GM12892 (cell line): ENCODE measurements around the gene IFNL3.

ENCODE experiments used
- DNase-seq: peaks from one replicate; pipeline ENCODE4 v3.0.0; 2011; ENCODE audit not compliant: insufficient read length
- FAIRE-seq: peaks from 2 replicates; lab custom pipeline; 2011; peaks lifted over from hg19 to GRCh38; lab: Jason Lieb, UNC
- POLR2A ChIP-seq: IDR thresholded peaks from 2 replicates; pipeline ENCODE4 v1.6.1; 2011; ENCODE audit warnings: low read depth, low read length, control low read depth
- POLR2AphosphoS5 ChIP-seq: IDR thresholded peaks from 2 replicates; pipeline ENCODE4 v1.6.1; 2011; ENCODE audit warnings: low read depth, low read length, control low read depth
- TAF1 ChIP-seq: IDR thresholded peaks from 2 replicates; pipeline ENCODE4 v1.6.1; 2011; ENCODE audit warnings: low read depth, mild to moderate bottlenecking, control low read depth, low read length, borderline replicate concordance

The IFNL3 gene

GRCh38 chr19:39265321-39265916, 20.6 kb upstream of the IFNL3 start:
- TF ChIP-seq POLR2A (no peak), TAF1 (no peak), POLR2AphosphoS5 (no peak)
- no peak for FAIRE-seq
- DNase-seq: no peak

- TF ChIP-seq TAF1: no peak
- no peak for TF ChIP-seq POLR2A
- no peak for TF ChIP-seq POLR2AphosphoS5
- DNase-seq (no peak), FAIRE-seq (no peak)
These were observed 19.8 kb upstream of the IFNL3 start for GRCh38 chr19:39264306-39265290.

- no peak for DNase-seq
- no peak for FAIRE-seq
- no peak for TF ChIP-seq TAF1
- no peak for TF ChIP-seq POLR2AphosphoS5
- no peak for TF ChIP-seq POLR2A
These were observed 19.1 kb upstream of the IFNL3 start for GRCh38 chr19:39263912-39264305.

GRCh38 chr19:39262496-39262895, 17.7 kb upstream of the IFNL3 start:
- TF ChIP-seq TAF1 (no peak), POLR2A (no peak), POLR2AphosphoS5 (no peak)
- no peak for FAIRE-seq
- no peak for DNase-seq

- TF ChIP-seq POLR2AphosphoS5: no peak
- TF ChIP-seq TAF1: no peak
- no peak for TF ChIP-seq POLR2A
- DNase-seq (no peak), FAIRE-seq (no peak)
These were observed 16.9 kb upstream of the IFNL3 start for GRCh38 chr19:39261704-39262103.

- DNase-seq: no peak
- no peak for FAIRE-seq
- no peak for TF ChIP-seq TAF1
- TF ChIP-seq POLR2AphosphoS5: no peak
- TF ChIP-seq POLR2A: no peak
These were observed 12.4 kb upstream of the IFNL3 start for GRCh38 chr19:39257227-39257626.

GRCh38 chr19:39254531-39255345, 9.9 kb upstream of the IFNL3 start:
- FAIRE-seq (no peak), DNase-seq (no peak)
- no peak for TF ChIP-seq TAF1
- TF ChIP-seq POLR2AphosphoS5: no peak
- no peak for TF ChIP-seq POLR2A

- TF ChIP-seq POLR2A (no peak), TAF1 (no peak), POLR2AphosphoS5 (no peak)
- FAIRE-seq (no peak), DNase-seq (no peak)
These were observed 8.8 kb upstream of the IFNL3 start for GRCh38 chr19:39253374-39254149.

- DNase-seq: no peak
These were observed 7.7 kb upstream of the IFNL3 start for GRCh38 chr19:39252458-39252857.

GRCh38 chr19:39251846-39252245, 7.0 kb upstream of the IFNL3 start:
- FAIRE-seq (no peak), DNase-seq (no peak)
- TF ChIP-seq TAF1 (no peak), POLR2AphosphoS5 (no peak), POLR2A (no peak)

More at GRCh38 chr19:39252458-39252857, 7.7 kb upstream of the IFNL3 start:
- no peak for FAIRE-seq
- no peak for TF ChIP-seq TAF1
- TF ChIP-seq POLR2A: no peak
- TF ChIP-seq POLR2AphosphoS5: no peak

GRCh38 chr19:39251081-39251480, 6.3 kb upstream of the IFNL3 start:
- FAIRE-seq (no peak), DNase-seq (no peak)
- no peak for TF ChIP-seq TAF1
- TF ChIP-seq POLR2AphosphoS5: no peak
- TF ChIP-seq POLR2A: no peak

- FAIRE-seq: no peak
- DNase-seq: no peak
- TF ChIP-seq POLR2A (no peak), POLR2AphosphoS5 (no peak)
These were observed 4.0 kb upstream of the IFNL3 start, which contains the start of gene IFNL4 for GRCh38 chr19:39248806-39249205. Gene IFNL4, minus strand, starts transcription at chr19:39248856.
